ENCODE data around the gene HDAC3.

DNA sequence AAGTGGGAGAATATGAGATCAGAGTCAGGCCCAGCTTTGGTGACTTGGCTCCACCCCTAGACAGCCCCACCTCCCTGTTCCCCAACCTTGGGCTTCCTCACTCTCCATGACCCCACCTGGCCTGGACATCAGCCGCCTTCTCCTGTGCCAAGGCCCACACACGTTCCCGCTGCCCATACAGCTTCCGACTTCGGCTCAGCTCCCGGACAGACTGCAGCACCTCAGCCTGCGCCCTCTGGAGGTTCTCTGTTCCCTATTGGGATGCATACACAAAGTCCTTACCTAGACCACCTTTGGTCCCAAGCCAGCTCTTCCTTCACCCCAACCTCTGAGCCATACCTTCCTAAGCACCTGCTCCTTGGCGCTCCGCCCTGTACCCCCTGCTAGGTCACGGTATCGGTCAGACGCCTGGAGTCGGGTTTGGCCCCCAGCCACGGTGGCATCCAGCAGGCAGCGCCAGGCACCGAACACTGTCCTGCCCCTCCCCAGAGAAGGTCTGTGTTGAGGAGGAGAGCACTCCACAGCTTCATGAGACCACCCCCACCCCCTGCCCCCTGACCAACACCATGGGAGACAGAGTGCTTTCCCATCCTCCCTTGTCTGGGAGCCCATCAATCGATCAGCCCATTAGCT is 12.5 kb upstream of the HDAC3 start:
- TF ChIP-seq GATA2 (IDR thresholded peaks at IDR 0.05; ENCODE audit: low read depth, low read length) (no peak), GATA3 (IDR thresholded peaks at IDR 0.05; ENCODE audit: low read depth, low read length) (no peak)

All from SH-SY5Y (cell line).